ENCODE data around the gene DPYD. TPM values are rescaled to one million over a fixed set of nuclear protein-coding genes. Genes with fewer than 3 reads are reported as not detected.

Gene DPYD
- total RNA-seq, 1 donor: 81.4 TPM

- Histone ChIP-seq H3K36me3 (ENCODE audit: insufficient read depth, low read length) (no peaks in the 10 kb centered on the region), H4K20me1 (ENCODE audit: insufficient read depth, low read length) (no peaks in the 10 kb centered on the region), H3K27ac (ENCODE audit: low read depth, low read length) (no peak overlapping the region)
These were observed 21.6 kb upstream of the DPYD start for GRCh38 chr1:97942161-97943123.

DNA sequence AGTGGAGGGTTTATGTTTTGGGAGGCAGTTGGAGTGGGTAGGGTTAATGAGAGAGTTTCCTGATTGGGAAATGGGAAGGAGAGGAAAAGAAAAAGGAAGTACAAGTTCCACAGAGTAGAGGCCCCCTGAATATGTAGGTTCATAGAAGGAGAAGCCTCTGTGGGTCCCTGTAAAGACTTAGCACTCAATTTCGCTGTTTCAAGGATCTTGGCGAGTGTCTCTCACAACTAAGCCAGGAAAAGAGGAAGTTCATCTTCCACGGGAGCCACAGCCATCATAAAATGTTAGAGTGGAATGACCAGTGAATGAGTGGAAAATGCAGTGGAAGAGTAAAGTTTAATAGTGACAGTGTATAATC lies 17.4 kb upstream of the DPYD start:
- no peak for TF ChIP-seq CTCF (IDR thresholded peaks at IDR 0.05; ENCODE audit: extremely low read depth, low read depth, low read length)
- no peak for DNase-seq (ENCODE audit: insufficient read length, low spot score, missing footprints)
- H3K4me3 ChIP-seq (ENCODE audit: insufficient read depth, low read length): no peak overlapping the region
- H3K27ac ChIP-seq (ENCODE audit: low read depth, low read length): peak overlapping the region; percentile 66
- H2AFZ ChIP-seq (ENCODE audit: low read length): peak overlapping the region; percentile 48
- peaks cover 27% of the 10 kb centered on the region for H3K4me1 ChIP-seq (ENCODE audit: insufficient read depth, low read length)
- H3K36me3 ChIP-seq (ENCODE audit: insufficient read depth, low read length): no peaks in the 10 kb centered on the region
- H3K4me2 ChIP-seq (ENCODE audit: insufficient read depth, low read length): peak overlapping the region; percentile 43
- no peaks in the 10 kb centered on the region for H3K9me3 ChIP-seq (ENCODE audit: low read depth, low read length)
- no peaks in the 10 kb centered on the region for H3K79me2 ChIP-seq (ENCODE audit: insufficient read depth, low read length)
- H4K20me1 ChIP-seq (ENCODE audit: insufficient read depth, low read length): no peaks in the 10 kb centered on the region
- H3K27me3 ChIP-seq (ENCODE audit: insufficient read depth, low read length): no peaks in the 10 kb centered on the region

More at GRCh38 chr1:97942161-97943123, 21.6 kb upstream of the DPYD start:
- no peak overlapping the region for H3K4me3 ChIP-seq (ENCODE audit: insufficient read depth, low read length)
- H3K9me3 ChIP-seq (ENCODE audit: low read depth, low read length): no peaks in the 10 kb centered on the region
- peaks cover 30% of the 10 kb centered on the region for H3K4me1 ChIP-seq (ENCODE audit: insufficient read depth, low read length)
- DNase-seq (ENCODE audit: insufficient read length, low spot score, missing footprints): no peak
- H3K27me3 ChIP-seq (ENCODE audit: insufficient read depth, low read length): no peaks in the 10 kb centered on the region
- no peak overlapping the region for H3K4me2 ChIP-seq (ENCODE audit: insufficient read depth, low read length)
- H2AFZ ChIP-seq (ENCODE audit: low read length): no peak overlapping the region
- TF ChIP-seq CTCF (IDR thresholded peaks at IDR 0.05; ENCODE audit: extremely low read depth, low read depth, low read length): no peak
- no peaks in the 10 kb centered on the region for H3K79me2 ChIP-seq (ENCODE audit: insufficient read depth, low read length)

GRCh38 chr1:97936976-97937375 lies 16.1 kb upstream of the DPYD start:
- no peak for DNase-seq (ENCODE audit: insufficient read length, low spot score, missing footprints)
- no peak overlapping the region for H3K4me3 ChIP-seq (ENCODE audit: insufficient read depth, low read length)
- no peaks in the 10 kb centered on the region for H3K27me3 ChIP-seq (ENCODE audit: insufficient read depth, low read length)
- no peak overlapping the region for H3K27ac ChIP-seq (ENCODE audit: low read depth, low read length)
- TF ChIP-seq CTCF (IDR thresholded peaks at IDR 0.05; ENCODE audit: extremely low read depth, low read depth, low read length): no peak
- no peaks in the 10 kb centered on the region for H3K9me3 ChIP-seq (ENCODE audit: low read depth, low read length)
- H3K36me3 ChIP-seq (ENCODE audit: insufficient read depth, low read length): no peaks in the 10 kb centered on the region
- no peak overlapping the region for H3K4me2 ChIP-seq (ENCODE audit: insufficient read depth, low read length)
- no peak overlapping the region for H2AFZ ChIP-seq (ENCODE audit: low read length)
- H3K79me2 ChIP-seq (ENCODE audit: insufficient read depth, low read length): no peaks in the 10 kb centered on the region
- no peaks in the 10 kb centered on the region for H4K20me1 ChIP-seq (ENCODE audit: insufficient read depth, low read length)
- H3K4me1 ChIP-seq (ENCODE audit: insufficient read depth, low read length): peaks cover 19% of the 10 kb centered on the region

GRCh38 chr1:97934491-97934890 lies 13.7 kb upstream of the DPYD start:
- Histone ChIP-seq H3K4me1 (ENCODE audit: insufficient read depth, low read length) (peaks cover 16% of the 10 kb centered on the region), H2AFZ (ENCODE audit: low read length) (no peak overlapping the region), H3K4me2 (ENCODE audit: insufficient read depth, low read length) (no peak overlapping the region), H3K27me3 (ENCODE audit: insufficient read depth, low read length) (no peaks in the 10 kb centered on the region), H3K79me2 (ENCODE audit: insufficient read depth, low read length) (no peaks in the 10 kb centered on the region), H4K20me1 (ENCODE audit: insufficient read depth, low read length) (no peaks in the 10 kb centered on the region), H3K36me3 (ENCODE audit: insufficient read depth, low read length) (no peaks in the 10 kb centered on the region), H3K27ac (ENCODE audit: low read depth, low read length) (no peak overlapping the region), H3K9me3 (ENCODE audit: low read depth, low read length) (no peaks in the 10 kb centered on the region), H3K4me3 (ENCODE audit: insufficient read depth, low read length) (no peak overlapping the region)
- TF ChIP-seq CTCF (IDR thresholded peaks at IDR 0.05; ENCODE audit: extremely low read depth, low read depth, low read length): no peak
- no peak for DNase-seq (ENCODE audit: insufficient read length, low spot score, missing footprints)
